Endothelial cell of umbilical vein (primary cell): ENCODE results near the gene CDCA5. TPM values are rescaled to one million over a fixed set of nuclear protein-coding genes. Genes with fewer than 3 reads are reported as not detected.

Source experiments
- BruUV-seq: library from RNA; stranded (reverse); fragments of 400-500 nt; replicated peaks from 2 replicates; lab custom pipeline; 2021; lab: Mats Ljungman, UMichigan
- CTCF ChIA-PET: fragments of 300-600, 350-600 bp; sonication (Branson Sonifier 250); formaldehyde crosslinking; loops from one replicate; lab custom pipeline; 2021; ENCODE audit warnings: antibody characterized with exemption, inconsistent platforms; lab: Charles Lee
- POLR2A ChIA-PET: fragments of 300-600, 350-600 bp; sonication (Branson Sonifier 250); formaldehyde crosslinking; loops from one replicate; lab custom pipeline; 2021; ENCODE audit warnings: antibody characterized with exemption, inconsistent platforms; lab: Charles Lee
- DNase-seq: peaks from one replicate; pipeline ENCODE4 v3.0.0-alpha.2; 2011; ENCODE audit warnings: low read depth, low spot score
- FAIRE-seq: peaks from 2 replicates; lab custom pipeline; 2011; peaks lifted over from hg19 to GRCh38; lab: Jason Lieb, UNC
- H2AFZ ChIP-seq: 2 replicates; pipeline ENCODE4 v1.6.0; 2012; ENCODE audit warnings: low read depth, low read length, control low read depth, inconsistent platforms
- H3K27ac ChIP-seq: 2 replicates; pipeline ENCODE4 v1.5.1; 2011; ENCODE audit warnings: low read depth, mild to moderate bottlenecking, control low read depth, low read length, moderate library complexity; ENCODE audit not compliant: insufficient read depth
- H3K27me3 ChIP-seq, 2 experiments: 2 replicates each; pipeline versions ENCODE4 v1.6.0 to v1.6.1; 2011; ENCODE audit warnings: low read length in 2 of 2, mixed read lengths in 1 of 2; ENCODE audit not compliant: control insufficient read depth in 2 of 2, insufficient read depth in 2 of 2
- H3K36me3 ChIP-seq, 2 experiments: 2 replicates in 1 of 2; 3 replicates in 1 of 2; pipeline ENCODE4 v1.5.1; 2011; ENCODE audit warnings: low read length in 2 of 2, mild to moderate bottlenecking in 1 of 2, moderate library complexity in 1 of 2; ENCODE audit not compliant: control insufficient read depth in 2 of 2, insufficient read depth in 2 of 2; ENCODE audit errors: extremely low read depth in 1 of 2
- H3K4me1 ChIP-seq: 3 replicates; pipeline ENCODE4 v1.5.1; 2011; ENCODE audit warnings: mild to moderate bottlenecking, low read length; ENCODE audit not compliant: control insufficient read depth, insufficient read depth; ENCODE audit errors: extremely low read depth
- H3K4me2 ChIP-seq: 2 replicates; pipeline ENCODE4 v1.6.1; 2011; ENCODE audit warnings: low read length, control low read depth, mixed read lengths; ENCODE audit not compliant: insufficient read depth
- H3K4me3 ChIP-seq, 3 experiments: fragments of 200-600 bp in 1 of 3; sonication (generic), shearing (Covaris generic) in 1 of 3; replicated peaks in 1 of 3; 2 replicates each; pipeline ENCODE4 v1.5.1; 2011 to 2016; ENCODE audit warnings: control low read depth in 3 of 3, low read length in 3 of 3, mild to moderate bottlenecking in 2 of 3, inconsistent platforms in 1 of 3, low read depth in 1 of 3, moderate library complexity in 1 of 3; ENCODE audit not compliant: insufficient read depth in 1 of 3
- H3K79me2 ChIP-seq: 2 replicates; pipeline ENCODE4 v1.6.0; 2012; ENCODE audit warnings: low read length, inconsistent platforms; ENCODE audit not compliant: control insufficient read depth, insufficient read depth
- H3K9ac ChIP-seq: replicated peaks from 2 replicates; pipeline ENCODE3; 2011; ENCODE audit warnings: low read length, control low read depth; ENCODE audit not compliant: insufficient read depth; ENCODE audit errors: extremely low read depth
- H3K9me1 ChIP-seq: replicated peaks from 3 replicates; pipeline ENCODE4 v1.6.0; 2011; ENCODE audit warnings: mild to moderate bottlenecking, low read length; ENCODE audit not compliant: control insufficient read depth, insufficient read depth; ENCODE audit errors: extremely low read depth
- H3K9me3 ChIP-seq: replicated peaks from 2 replicates; pipeline ENCODE4 v1.5.1; 2012; ENCODE audit warnings: low read length, inconsistent platforms; ENCODE audit not compliant: control insufficient read depth, insufficient read depth
- H4K20me1 ChIP-seq: replicated peaks from 2 replicates; pipeline ENCODE3; 2011; ENCODE audit warnings: mild to moderate bottlenecking, low read length; ENCODE audit not compliant: control insufficient read depth, insufficient read depth; ENCODE audit errors: extremely low read depth
- EZH2 ChIP-seq: IDR thresholded peaks from 2 replicates; pipeline ENCODE4 v1.6.1; 2012; ENCODE audit warnings: borderline replicate concordance, low read depth, mild to moderate bottlenecking, moderate library complexity, low read length, inconsistent platforms; ENCODE audit not compliant: severe bottlenecking
- FOS ChIP-seq: IDR thresholded peaks from 2 replicates; pipeline ENCODE4 v1.6.1; 2011; ENCODE audit warnings: mild to moderate bottlenecking, low read length, moderate library complexity, borderline replicate concordance; ENCODE audit not compliant: insufficient read depth
- GATA2 ChIP-seq: IDR thresholded peaks from 2 replicates; pipeline ENCODE4 v1.7.0; 2011; ENCODE audit warnings: low read depth, mild to moderate bottlenecking, moderate library complexity, mixed read lengths, low read length; ENCODE audit not compliant: insufficient read length, insufficient read depth
- JUN ChIP-seq: IDR thresholded peaks from 2 replicates; pipeline ENCODE4 v1.6.1; 2011; ENCODE audit warnings: borderline replicate concordance, low read depth; ENCODE audit not compliant: insufficient read length, insufficient read depth
- MYC ChIP-seq: IDR thresholded peaks from one replicate; pipeline ENCODE4 v1.6.1; 2011; ENCODE audit warnings: mild to moderate bottlenecking, low read depth, low read length
- POLR2A ChIP-seq: IDR thresholded peaks from 2 replicates; pipeline ENCODE4 v1.6.1; 2012; ENCODE audit warnings: low read depth, mild to moderate bottlenecking, control low read depth, low read length
- POLR2AphosphoS5 ChIP-seq: IDR thresholded peaks from 2 replicates; pipeline ENCODE4 v1.6.1; 2012; ENCODE audit warnings: low read depth, mild to moderate bottlenecking, control low read depth, low read length, moderate library complexity; ENCODE audit not compliant: insufficient read depth
- dilution Hi-C: fragments of 300-500 bp; cut with MboI; formaldehyde crosslinking; loops from one replicate; pipeline ENCODE4 v1.15.0; 2019; ENCODE audit warnings: low sequenced_read_pairs; ENCODE audit not compliant: extremely low pct_ligation_motif_present
- intact Hi-C: fragments of 100-400 bp; cut with micrococcal nuclease; formaldehyde crosslinking; loops from one replicate; pipeline ENCODE4 v1.10.0; 2022
- polyA plus RNA-seq, 4 experiments: library from polyadenylated mRNA; depleted of rRNA in 3 of 4; stranded (reverse) in 3 of 4; unstranded in 1 of 4; fragments of >200 nt; gene quantifications; 2 replicates each; pipeline versions ENCODE4 v1.2.1 to v1.2.3, GENCODE V29; 2011 to 2012; ENCODE audit warnings: missing spikeins in 1 of 4
- total RNA-seq: library from RNA; stranded (reverse); gene quantifications from 2 replicates; pipeline ENCODE4 v1.2.3, GENCODE V29; 2021
- TF ChIP-seq, protein P1 (sequence below): IDR thresholded peaks from 2 replicates; pipeline ENCODE4 v1.6.1; 2011; ENCODE audit not compliant: insufficient read depth, insufficient read length
- TF ChIP-seq, protein P2 (sequence below), 2 donors: IDR thresholded peaks; 1 replicate in 1 of 2; 2 replicates in 1 of 2; pipeline ENCODE4 v1.5.1; 2011; ENCODE audit warnings: low read length in 2 of 2, mild to moderate bottlenecking in 2 of 2, moderate library complexity in 2 of 2, control low read depth in 1 of 2, inconsistent platforms in 1 of 2, low read depth in 1 of 2; ENCODE audit not compliant: insufficient read depth in 1 of 2; ENCODE audit errors: extremely low read depth in 1 of 2

The CDCA5 gene
- total and polyA plus RNA-seq, 2 donors (not counting 3 experiments of a cell fraction or from before 2014, with no cell fraction given) = 16.4 to 35.7 TPM

DNA sequence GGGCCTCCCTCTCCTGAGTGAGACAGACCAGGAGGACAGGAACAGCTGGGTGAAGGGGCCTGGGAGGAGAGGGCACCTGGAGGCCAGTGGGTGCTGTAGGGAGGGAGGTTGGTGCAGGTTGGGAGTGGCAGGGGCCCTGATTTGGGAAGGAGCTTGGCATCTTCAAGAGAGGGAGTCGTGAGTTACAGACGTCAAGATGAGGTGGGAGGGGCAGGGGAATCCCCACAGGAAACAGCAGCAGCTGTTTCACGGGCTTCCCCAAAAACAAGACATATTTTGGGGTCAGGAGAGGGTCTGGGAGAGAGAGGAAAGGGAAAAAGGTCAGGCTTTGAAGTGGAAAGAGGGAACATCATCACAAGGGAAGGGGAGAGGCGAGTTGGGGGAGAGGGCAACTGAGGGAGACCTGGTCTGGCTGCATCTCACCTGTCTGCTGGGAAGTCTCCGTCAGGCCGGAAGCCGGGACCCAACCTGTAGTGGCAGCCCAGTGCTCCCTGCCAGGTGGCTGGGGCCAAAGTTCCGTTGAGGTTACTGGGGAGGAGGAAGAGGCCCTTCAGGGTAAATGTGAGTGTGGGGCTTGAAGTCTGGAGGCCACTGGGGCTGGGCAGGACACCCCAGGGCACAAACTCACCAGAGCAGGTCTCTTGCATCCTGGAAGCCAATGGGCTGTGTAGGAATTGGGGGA, 29.9 kb downstream of the CDCA5 start:
- no peak overlapping the region for H3K27ac ChIP-seq
- FAIRE-seq (no peak), DNase-seq (no peak)
- H3K9ac ChIP-seq = no peak overlapping the region
- no peak overlapping the region for H3K4me3 ChIP-seq
- dilution Hi-C loops = no loop called here
- ChIA-PET POLR2A (no interaction called here), CTCF (no interaction called here)
- no peaks in the 10 kb centered on the region for H3K9me1 ChIP-seq
- no peaks in the 10 kb centered on the region for H3K9me3 ChIP-seq
- no TSS peak for BruUV-seq
- no peaks in the 10 kb centered on the region for H3K27me3 ChIP-seq
- no peak overlapping the region for H3K4me2 ChIP-seq
- no peaks in the 10 kb centered on the region for H3K4me1 ChIP-seq
- H3K36me3 ChIP-seq = no peaks in the 10 kb centered on the region
- no peak for TF ChIP-seq POLR2AphosphoS5
- TF ChIP-seq, protein P1, sequence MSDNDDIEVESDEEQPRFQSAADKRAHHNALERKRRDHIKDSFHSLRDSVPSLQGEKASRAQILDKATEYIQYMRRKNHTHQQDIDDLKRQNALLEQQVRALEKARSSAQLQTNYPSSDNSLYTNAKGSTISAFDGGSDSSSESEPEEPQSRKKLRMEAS = no peak
- TF ChIP-seq FOS = no peak
- no peak for TF ChIP-seq MYC
- TF ChIP-seq GATA2 = no peak
- TF ChIP-seq JUN = no peak
- TF ChIP-seq EZH2 = no peak
- TF ChIP-seq, protein P2, sequence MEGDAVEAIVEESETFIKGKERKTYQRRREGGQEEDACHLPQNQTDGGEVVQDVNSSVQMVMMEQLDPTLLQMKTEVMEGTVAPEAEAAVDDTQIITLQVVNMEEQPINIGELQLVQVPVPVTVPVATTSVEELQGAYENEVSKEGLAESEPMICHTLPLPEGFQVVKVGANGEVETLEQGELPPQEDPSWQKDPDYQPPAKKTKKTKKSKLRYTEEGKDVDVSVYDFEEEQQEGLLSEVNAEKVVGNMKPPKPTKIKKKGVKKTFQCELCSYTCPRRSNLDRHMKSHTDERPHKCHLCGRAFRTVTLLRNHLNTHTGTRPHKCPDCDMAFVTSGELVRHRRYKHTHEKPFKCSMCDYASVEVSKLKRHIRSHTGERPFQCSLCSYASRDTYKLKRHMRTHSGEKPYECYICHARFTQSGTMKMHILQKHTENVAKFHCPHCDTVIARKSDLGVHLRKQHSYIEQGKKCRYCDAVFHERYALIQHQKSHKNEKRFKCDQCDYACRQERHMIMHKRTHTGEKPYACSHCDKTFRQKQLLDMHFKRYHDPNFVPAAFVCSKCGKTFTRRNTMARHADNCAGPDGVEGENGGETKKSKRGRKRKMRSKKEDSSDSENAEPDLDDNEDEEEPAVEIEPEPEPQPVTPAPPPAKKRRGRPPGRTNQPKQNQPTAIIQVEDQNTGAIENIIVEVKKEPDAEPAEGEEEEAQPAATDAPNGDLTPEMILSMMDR (IDR thresholded peaks at IDR 0.05; ENCODE audit: extremely low read depth in 1 of 2, insufficient read depth in 1 of 2, low read depth in 1 of 2, low read length in 2 of 2) = no peak
- TF ChIP-seq POLR2A = no peak
- intact Hi-C loops = no loop called here
- no peak overlapping the region for H2AFZ ChIP-seq
- H3K79me2 ChIP-seq = no peaks in the 10 kb centered on the region
- no peaks in the 10 kb centered on the region for H4K20me1 ChIP-seq
